HG03175 (cell line): ENCODE measurements around the gene RPTOR.
"Not testable (repeated sequence)": the region's sequence is repeated elsewhere in the genome, so short reads cannot be mapped to it uniquely, and the experiment has no call there.

ENCODE experiments used
- ATAC-seq: cut with Tn5 transposase; IDR thresholded peaks from one replicate; pipeline ENCODE4 v1.9.1; 2021; ENCODE audit warnings: mild to moderate bottlenecking, moderate library complexity; ENCODE audit not compliant: unreplicated experiment

The RPTOR gene

DNA sequence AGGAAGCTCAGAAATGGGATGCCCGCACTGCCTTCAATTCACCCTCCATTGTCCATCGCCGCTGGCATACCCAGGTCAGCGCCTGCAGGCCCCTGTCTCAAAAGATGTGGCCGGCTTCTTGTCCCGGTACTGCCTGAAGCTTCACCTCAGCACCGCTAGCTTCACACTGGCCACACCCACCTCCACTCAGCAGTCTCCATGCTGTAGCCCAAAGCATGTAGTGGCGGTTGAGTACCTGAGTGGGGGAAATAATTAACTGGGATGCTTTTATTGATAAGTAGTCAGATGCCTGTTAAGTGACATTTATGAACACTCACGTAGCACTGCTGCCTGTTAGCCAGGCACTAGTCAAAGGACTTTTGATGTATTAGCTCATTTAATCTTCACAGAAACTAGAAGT is 143.2 kb downstream of the RPTOR start:
- ATAC-seq = no peak

DNA sequence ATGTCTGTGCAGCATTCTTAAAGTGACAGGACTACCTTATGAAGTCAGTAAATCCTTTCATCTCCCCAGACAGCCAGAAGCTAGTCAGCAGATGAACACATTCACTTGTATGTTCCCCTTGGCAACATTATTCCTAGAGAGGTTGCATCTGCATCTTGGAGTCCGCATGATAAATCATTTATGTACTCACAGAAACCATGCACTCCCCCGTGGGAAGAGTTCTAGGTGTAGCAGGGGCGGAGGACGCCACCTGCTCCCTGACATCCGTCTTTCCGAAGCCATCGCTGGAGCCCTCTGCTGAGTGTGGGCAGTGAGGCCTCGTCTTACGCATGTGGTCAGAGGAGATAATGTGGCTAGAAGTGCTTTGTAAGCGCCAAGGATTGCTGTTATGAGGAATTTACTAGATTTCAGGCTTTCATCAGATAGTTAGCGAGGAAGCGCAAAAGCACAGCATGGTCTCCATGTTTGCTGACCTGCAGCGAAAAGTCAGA is 144.5 kb downstream of the RPTOR start:
- no peak for ATAC-seq

DNA sequence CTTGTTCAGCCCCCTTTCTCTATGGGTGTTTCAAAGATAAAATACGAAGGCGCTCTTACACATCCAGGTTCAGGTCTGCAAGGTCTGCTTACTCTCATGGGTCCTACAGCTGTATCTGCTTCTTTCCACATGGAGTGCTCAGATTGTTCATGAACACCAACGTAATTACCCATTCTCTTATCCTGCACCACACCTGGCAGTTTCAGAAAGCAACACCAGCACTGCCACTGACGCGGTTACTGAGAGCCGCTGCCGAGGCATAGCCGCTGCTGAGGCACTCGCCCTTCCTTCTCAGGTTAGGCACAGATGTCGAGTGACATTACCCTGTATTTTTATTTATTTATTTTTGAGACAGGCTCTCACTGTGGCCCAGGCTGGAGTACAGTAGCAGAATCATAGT is 147.1 kb downstream of the RPTOR start:
- no peak for ATAC-seq

DNA sequence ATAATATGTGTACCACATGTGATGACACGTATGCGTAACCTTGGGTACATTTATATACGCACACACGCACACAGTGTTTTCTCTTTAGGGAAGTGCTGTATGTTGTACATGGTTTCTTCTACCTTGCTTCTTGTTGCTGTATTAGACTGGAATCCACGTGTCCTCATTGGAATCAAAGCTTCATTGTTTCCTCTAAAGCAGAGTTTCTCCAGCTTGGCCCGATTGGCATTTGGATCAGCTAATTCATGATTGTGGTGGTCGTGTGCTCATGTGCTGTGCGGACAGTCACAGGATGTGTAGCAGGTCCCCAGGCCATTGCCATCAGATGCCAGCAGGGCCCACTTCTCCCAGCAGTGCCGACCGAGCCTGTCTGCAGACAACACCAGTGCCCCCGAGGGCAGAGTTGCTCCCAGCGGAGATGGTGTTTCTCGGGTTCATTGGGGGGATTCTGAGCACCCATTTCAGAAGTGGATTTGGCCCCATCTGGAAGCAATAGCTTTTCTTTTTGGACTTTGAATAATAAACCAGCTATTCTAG is 148.4 kb downstream of the RPTOR start:
- no peak for ATAC-seq

DNA sequence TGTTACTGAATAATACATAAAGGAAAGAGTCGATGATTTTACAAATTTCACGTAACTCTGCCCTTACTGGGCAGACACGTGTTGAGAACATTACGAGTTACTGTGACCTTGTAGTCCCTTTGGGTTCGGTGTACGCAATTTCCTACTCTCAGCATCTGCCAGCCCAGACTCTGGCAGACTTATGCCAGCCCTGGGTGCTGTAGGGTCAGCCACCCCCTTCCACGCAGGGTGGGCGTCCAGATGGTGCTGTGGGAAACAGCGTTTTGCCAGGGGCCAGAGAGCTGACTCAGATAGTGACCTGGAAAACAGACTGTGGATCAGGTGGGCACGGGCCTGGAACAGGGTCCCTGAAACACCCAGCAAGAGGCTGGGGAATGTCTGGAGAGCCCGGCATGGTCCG is 148.9 kb downstream of the RPTOR start:
- no peak for ATAC-seq

DNA sequence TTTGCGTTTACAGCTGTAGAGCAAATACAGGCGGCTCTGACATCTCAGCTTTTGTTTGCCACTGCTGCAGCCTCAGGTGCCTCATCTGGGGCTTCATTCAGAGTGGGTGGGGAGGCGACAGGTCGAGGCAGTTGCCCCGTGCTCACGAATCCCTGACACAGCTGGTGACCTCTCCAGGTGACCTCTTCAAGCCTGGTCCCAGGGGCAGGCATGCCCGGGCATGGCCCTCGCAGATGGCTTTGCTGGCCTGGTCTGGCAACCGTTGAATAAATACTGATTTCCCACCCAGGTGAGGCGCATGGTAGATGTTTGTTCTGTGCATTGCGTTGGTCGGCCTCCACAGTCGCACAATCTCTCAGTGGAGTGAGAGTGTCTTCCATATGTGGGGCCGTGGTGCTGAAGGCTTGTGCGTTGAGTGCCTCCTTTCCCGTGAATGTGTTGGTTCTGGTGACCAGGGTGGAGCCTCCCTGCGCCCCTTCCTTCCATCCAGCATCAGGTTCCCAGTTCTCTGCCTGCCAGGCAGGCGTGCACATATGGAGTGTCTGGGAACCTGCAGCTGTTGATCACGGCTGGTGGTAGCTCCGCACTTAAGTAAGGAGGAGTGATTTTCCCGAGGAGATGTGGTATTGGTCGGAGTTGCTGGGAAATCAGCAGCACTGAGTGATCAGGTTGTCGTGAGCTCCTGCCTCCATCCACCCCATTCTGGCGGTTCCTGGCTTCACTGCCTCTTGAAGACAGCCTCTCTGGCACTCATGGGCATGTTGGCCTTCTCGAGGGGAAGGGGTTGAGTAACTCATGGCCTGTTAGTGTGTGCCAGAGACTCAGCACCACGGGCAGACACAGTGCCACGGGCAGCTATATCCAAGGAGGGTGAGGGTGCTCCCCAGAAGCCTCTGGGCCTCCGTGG is 149.7 kb downstream of the RPTOR start:
- ATAC-seq = no peak

DNA sequence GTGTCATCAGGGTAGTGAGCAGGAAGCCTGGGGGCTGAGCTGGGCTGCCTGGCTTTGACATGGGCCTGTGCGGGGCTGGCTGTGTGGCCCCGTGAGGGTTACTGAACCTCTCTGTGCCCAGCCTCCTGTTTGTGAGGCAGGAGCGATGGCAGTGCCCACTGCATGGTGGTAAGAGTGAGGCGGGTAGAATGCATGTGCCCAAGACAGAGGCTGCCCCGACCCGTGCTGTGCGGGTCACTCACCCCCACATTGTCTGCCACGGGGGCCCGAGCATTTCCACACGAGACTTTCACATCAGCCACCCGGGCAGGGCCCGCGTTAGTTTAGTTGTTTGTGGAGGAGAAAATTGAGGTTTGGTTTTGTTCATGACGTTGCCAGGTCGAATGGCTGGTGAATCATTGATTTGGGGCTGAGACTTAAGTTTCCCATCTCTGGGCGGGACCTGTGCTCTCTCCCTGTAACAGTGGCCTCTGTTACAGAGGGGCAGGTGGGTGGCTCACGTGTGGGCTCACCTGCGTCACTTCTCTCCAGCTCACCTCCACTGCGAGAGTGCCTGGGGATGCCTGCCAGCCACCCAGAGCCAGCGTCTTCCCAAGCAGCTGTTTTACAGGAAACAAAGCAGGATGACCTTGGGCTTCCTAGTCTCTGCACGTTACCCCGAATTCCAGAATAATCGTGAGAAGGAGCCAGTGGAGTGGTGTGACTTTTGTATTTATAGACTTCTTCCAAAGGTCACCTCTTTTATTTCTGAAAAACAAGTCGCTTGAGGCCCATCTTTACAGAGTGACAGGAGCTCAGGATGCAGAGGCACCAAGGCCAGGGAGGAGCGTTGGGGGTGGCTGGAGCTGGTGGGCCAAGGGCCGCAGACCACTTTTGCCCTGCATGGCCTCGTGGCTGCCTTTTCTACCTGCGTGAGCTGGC is 150.6 kb downstream of the RPTOR start:
- no peak for ATAC-seq

DNA sequence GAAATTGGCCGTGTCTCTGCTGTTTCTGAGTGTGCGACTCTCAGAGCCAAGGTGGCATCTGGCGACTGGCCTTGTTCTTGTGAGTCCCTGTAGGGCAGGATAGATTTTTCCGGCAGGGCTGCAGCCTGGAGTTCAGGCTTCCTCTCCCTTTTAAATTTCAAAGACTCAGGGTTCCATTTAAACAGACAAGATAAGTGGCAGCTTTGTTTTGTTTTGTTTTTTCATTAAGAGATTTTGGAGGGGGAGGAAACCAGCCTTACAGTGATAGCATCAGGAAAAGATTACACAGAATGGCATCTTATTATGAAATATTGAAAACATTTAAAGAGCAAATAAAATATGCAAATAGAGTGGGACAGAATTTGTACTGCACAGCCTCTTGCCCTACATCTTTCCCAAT is 151.3 kb downstream of the RPTOR start:
- no peak for ATAC-seq

DNA sequence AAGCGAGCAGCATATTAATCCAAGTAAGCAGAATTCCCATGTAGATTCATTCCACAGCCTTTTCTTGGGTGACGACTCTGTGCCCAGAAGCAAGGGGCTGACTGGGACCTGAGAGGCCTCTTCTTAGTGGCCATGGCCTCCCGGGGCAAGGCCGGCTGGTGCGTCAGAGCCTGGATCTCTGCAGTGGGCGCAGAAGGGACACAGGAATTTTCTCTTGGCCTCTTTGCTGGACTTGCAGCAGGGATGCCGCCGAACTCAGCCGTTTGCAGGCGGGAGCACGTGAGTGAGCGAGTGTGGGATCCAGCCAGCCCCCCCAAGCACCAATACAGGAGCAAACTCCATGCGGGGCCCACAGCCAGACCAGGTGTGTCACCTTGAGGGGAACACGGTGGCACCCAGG is 151.8 kb downstream of the RPTOR start:
- ATAC-seq = no peak

DNA sequence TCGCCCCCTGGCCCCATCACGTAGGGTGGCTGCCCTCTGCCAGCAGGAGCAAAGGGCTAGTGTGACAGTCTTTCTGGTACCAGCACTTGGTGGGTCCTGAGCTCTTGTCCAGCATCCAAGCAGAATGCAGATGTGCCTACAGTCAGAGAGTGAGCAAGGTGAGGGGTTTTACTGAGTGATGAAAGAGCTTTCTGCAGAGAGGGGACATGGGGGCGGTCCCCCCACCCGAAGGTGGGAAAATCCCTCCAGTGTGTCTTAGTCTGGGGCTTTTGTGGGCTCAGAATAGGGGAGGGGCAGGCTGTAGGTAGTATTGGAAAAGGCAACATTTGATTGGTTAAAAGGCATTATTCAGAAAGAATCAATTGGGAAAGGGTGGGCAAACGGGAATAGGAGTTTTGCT is 152.3 kb downstream of the RPTOR start:
- ATAC-seq = no peak

DNA sequence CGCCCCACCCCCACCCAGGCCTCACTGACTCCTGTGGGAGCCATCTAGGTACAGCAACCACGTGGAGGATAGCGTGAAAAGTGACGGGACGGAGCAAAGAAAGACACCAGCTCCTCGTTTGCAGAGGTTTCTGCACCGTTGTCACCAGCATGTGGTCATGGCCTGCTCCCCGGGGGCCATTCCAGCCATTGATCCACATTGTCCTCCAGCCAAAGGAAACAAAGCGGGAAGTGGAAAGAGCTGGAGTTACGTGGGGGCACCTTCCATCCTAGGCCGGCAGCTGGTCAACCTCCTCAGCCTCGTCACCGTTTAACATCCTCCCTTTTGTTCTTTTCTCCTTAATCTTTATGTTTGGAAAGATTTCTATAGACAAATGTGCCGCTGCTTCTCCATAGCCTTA is 153.7 kb downstream of the RPTOR start:
- ATAC-seq = no peak

DNA sequence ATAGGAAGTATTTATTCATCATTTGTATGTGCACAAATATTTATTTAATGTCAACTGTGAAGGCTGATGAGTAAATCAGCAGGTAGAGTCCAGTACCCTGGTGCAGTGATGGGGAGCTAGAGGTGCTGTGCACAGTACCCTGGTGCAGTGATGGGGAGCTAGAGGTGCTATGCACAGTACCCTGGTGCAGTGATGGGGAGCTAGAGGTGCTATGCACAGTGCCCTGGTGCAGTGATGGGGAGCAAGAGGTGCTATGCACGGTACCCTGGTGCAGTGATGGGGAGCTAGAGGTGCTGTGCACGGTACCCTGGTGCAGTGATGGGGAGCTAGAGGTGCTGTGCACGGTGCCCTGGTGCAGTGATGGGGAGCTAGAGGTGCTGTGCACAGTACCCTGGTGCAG is 154.6 kb downstream of the RPTOR start:
- ATAC-seq = not testable (repeated sequence)

DNA sequence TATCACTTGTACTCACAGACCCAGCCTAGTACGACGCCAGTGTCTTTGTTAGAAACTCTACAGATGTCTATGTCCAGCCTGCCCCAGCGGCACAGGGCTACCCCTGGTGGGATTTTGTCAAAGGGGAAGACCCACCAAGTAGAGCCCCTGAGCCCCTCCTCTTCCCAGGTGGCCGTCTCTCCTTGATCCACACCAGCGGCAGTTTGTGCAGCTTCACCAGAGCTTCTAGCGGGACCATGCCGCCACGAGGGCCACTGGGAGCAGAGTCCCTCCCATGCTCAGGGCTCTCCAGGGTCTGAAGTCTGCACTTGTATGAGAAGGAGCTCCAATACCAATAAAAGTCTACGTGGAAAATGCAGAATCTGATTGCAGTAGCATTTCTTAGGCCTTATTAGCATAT is 157.1 kb downstream of the RPTOR start:
- no peak for ATAC-seq

DNA sequence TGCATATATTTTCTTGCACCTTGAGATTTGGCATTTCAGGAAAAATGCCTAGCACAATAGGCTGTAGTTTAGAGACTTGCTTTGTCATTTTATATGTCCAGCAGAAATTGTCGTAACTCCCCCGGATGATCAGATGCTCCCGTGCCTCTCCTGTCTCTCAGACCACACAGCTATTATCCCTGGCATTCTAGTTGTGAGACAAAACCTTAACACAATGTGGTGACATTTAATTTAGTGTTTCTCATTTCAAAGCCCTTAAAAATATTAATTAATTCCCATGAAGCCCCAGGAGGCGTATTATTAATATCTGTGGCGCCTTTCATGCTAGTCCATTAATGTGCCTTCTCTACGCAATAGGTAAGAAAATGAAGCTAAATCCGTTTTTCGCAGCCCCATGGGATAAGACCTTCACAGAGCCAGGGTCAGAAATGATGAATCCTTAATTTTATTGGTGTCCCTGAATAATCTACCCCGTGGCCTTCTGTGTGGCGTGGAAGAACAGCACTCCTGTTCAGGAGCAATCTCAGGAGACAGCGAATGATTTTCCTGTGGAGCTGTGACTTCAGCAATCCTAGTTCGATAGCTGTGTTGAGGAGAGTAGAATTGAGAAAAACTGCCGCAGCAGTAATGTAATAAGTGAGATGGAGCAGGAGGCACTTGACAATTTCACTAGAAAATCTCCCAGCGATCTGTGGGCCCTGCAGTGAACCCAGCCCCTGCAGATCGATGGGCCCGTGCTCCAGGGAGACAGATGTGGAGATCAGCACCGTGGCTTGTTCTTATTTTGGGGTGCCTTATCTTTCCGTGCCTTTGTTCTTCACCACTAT is 157.9 kb downstream of the RPTOR start:
- no peak for ATAC-seq

DNA sequence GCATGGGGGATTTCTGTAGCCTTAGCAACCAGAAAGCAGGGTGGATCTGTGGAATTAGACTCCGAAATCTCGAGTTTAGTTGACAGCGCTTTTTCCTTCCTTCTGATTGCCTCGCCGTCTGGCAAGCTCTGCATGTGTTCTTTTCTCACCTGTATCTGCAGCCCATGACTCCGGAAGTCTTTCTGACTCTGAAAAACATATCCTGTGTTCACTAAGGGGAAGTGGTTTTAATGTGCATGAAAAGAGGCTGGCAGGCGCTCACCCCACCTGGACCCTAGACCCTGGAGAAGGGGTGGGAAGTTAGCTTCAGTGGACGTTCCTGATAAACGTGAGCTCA is 158.5 kb downstream of the RPTOR start:
- ATAC-seq = no peak

DNA sequence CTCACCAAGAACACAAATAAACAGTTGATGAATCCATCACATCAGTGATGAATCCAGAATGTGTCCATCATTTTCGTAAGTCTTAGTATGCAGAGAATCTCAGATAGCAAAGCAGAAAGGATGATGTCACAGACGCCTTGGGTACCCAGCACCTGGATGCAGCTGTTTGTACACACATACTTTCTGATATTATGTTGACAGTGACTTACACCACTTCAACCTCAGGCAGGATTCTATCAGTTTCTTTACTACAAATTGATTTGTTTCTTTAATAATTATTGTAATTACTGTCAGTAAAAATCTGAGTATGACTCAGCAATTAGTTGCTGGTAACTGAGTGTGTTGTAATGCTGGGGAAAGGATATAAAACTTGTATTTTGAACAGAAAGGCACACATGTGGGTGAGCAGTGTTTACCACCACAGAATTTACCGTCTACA is 159.8 kb downstream of the RPTOR start:
- no peak for ATAC-seq

DNA sequence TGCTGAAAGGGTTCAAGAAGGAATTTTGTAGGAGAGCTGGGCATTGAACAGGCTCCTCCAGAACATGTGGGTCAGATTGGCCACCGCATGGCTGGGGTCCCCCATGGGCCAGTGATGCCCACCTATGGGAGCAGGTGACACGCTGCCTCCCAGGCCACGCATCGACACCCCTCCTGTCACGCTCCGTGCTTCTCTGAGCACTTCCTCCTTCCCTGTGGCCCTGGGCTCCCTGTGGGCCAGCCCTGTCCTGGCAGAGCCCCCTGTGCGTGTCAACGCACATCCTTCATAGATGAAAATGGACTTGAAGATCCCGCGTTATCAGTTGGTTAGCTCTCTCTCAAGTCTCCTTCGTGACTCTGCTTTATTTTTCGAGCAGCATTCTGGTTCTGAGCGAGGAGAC is 160.3 kb downstream of the RPTOR start:
- ATAC-seq = no peak

DNA sequence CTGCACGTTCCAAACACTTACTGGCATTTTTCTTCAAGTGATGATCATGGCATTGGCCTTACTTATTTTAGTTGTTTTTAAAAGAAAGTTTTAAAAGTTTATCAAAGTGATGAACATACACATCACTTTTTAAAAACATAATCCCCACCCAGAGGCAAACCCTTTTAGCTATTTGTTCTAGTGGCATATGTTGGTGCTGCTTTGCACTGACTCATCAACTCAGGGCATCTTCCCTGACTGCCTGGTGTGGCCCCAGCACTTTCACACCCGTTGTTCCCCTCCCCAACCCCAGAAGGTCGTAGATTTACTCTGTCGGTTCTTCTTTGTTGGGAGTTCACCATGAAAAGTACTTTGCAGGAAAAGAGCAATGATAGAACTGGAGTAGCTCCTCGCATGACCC is 161.3 kb downstream of the RPTOR start:
- no peak for ATAC-seq

DNA sequence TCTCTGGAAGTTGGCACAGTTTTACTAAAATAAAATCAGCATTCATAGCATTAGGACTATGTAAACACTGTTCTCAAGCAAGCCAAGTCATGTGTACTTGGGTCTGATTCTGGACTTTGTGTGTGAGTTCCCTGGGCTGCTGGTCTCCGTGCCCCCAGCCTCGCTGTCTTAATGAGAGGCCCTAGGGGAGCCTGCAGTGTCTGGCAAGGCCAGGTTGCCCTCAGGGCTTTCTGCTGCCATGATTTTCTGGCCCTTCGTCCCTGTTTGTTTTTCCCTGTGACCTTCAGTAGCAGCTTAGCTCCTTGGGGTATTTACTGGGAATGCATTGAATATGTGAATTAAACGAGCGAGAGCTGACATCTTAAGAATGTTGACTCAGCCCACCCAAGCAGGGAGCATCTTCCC is 161.8 kb downstream of the RPTOR start:
- no peak for ATAC-seq

DNA sequence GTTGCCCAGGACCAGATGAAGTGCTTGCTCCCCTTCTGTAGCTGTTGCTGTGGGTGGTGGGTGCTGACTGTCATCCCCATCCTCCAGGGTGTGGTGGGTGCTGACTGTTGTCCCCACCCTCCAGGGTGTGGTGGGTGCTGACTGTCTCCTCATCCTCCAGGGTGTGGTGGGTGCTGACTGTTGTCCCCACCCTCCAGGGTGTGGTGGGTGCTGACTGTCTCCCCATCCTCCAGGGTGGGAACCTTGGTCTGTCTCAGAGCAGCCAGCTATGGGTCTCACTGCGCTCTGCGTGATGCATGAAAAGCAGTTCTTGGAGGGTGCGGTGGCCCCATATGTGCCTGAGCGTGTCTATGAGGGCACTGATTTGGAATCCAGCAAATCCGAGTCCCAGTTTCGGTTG is 163.8 kb downstream of the RPTOR start:
- ATAC-seq = no peak
